ENCODE data around the gene KIF17. TPM values are rescaled to one million over a fixed set of nuclear protein-coding genes. Genes with fewer than 3 reads are reported as not detected.

The KIF17 gene
- total RNA-seq, 1 donor from 2014 or later = 8.4 TPM

- Histone ChIP-seq H3K36me3 (peaks cover 34% of the 10 kb centered on the region), H3K9me3 (no peaks in the 10 kb centered on the region), H3K27ac (peak overlapping the region; percentile 90), H3K27me3 (ENCODE audit: low read depth) (no peaks in the 10 kb centered on the region), H3K4me1 (peaks cover 22% of the 10 kb centered on the region), H3K4me3 (peak overlapping the region; percentile 93)
- TF ChIP-seq CTCF (IDR thresholded peaks at IDR 0.05) = no peak
- DNase-seq (peak; percentile 73), ATAC-seq (peak; percentile 77 to 87)
- intact Hi-C loops (cut with DNase I) = no loop called here
Observed at GRCh38 chr1:20634594-20635084, 83.2 kb downstream of the KIF17 start.

- peak overlapping the region; percentile 90 for H3K27ac ChIP-seq
- peaks cover 29% of the 10 kb centered on the region for H3K36me3 ChIP-seq
- H3K4me3 ChIP-seq = peak overlapping the region; percentile 93
- H3K9me3 ChIP-seq = no peaks in the 10 kb centered on the region
- ATAC-seq (peak in 1 of 2 donors; percentile 13), DNase-seq (no peak)
- no peak for TF ChIP-seq CTCF (IDR thresholded peaks at IDR 0.05)
- intact Hi-C loops (cut with DNase I) = no loop called here
- H3K27me3 ChIP-seq (ENCODE audit: low read depth) = no peaks in the 10 kb centered on the region
- H3K4me1 ChIP-seq = peaks cover 22% of the 10 kb centered on the region
Observed at GRCh38 chr1:20634065-20634593, 83.7 kb downstream of the KIF17 start.

- TF ChIP-seq CTCF (IDR thresholded peaks at IDR 0.05) = peak; percentile 98
- H3K36me3 ChIP-seq = peaks cover 22% of the 10 kb centered on the region
- no peaks in the 10 kb centered on the region for H3K9me3 ChIP-seq
- H3K27ac ChIP-seq = peak within 1 kb of the TSS; percentile 90
- H3K4me3 ChIP-seq = peak within 1 kb of the TSS; percentile 93
- peaks cover 22% of the 10 kb centered on the region for H3K4me1 ChIP-seq
- DNase-seq = peak; percentile 87
- intact Hi-C loops (cut with DNase I) = no loop called here
- H3K27me3 ChIP-seq (ENCODE audit: low read depth) = no peaks in the 10 kb centered on the region
- peak; percentile 95 to 98 for ATAC-seq
Observed at GRCh38 chr1:20633190-20634064, 84.4 kb downstream of the KIF17 start, which contains the start of gene PINK1. Gene PINK1 (plus strand): TSS chr1:20633458. CDS start chr1:20633549, 91 bp downstream.

- TF ChIP-seq CTCF (IDR thresholded peaks at IDR 0.05) = no peak
- intact Hi-C loops (cut with DNase I) = no loop called here
- peaks cover 22% of the 10 kb centered on the region for H3K4me1 ChIP-seq
- no peak overlapping the region for H3K4me3 ChIP-seq
- no peak for DNase-seq
- no peaks in the 10 kb centered on the region for H3K9me3 ChIP-seq
- ATAC-seq = no peak
- H3K27ac ChIP-seq = no peak overlapping the region
- H3K27me3 ChIP-seq (ENCODE audit: low read depth) = no peaks in the 10 kb centered on the region
- H3K36me3 ChIP-seq = peaks cover 11% of the 10 kb centered on the region
Observed at GRCh38 chr1:20632386-20632785, 85.4 kb downstream of the KIF17 start.

GRCh38 chr1:20630729-20631128 lies 87.1 kb downstream of the KIF17 start:
- H3K4me1 ChIP-seq = peaks cover 20% of the 10 kb centered on the region
- no peak for TF ChIP-seq CTCF (IDR thresholded peaks at IDR 0.05)
- H3K9me3 ChIP-seq = no peaks in the 10 kb centered on the region
- no peak overlapping the region for H3K4me3 ChIP-seq
- intact Hi-C loops (cut with DNase I) = no loop called here
- H3K27ac ChIP-seq = no peak overlapping the region
- no peaks in the 10 kb centered on the region for H3K36me3 ChIP-seq
- no peaks in the 10 kb centered on the region for H3K27me3 ChIP-seq (ENCODE audit: low read depth)
- ATAC-seq (no peak), DNase-seq (no peak)
